ENCODE results near the gene NRCAM.

Gene NRCAM

GRCh38 chr7:108210796-108211195 is 245.4 kb downstream of the NRCAM start:
- H3K36me3 ChIP-seq, result peaks cover 39% of the 10 kb centered on the region
- no peak overlapping the region for H3K4me3 ChIP-seq (ENCODE audit: low read depth, low read length)
- no peak for TF ChIP-seq CTCF (IDR thresholded peaks at IDR 0.05; ENCODE audit: low read depth, low read length)
- H3K27me3 ChIP-seq, result no peaks in the 10 kb centered on the region
- peaks cover 12% of the 10 kb centered on the region for H3K4me1 ChIP-seq
- no peak for DNase-seq
- H3K9me3 ChIP-seq, result no peaks in the 10 kb centered on the region

- H3K4me3 ChIP-seq (ENCODE audit: low read depth, low read length), result no peak overlapping the region
- H3K9me3 ChIP-seq, result no peaks in the 10 kb centered on the region
- TF ChIP-seq CTCF (IDR thresholded peaks at IDR 0.05; ENCODE audit: low read depth, low read length), result no peak
- H3K4me1 ChIP-seq, result peaks cover 16% of the 10 kb centered on the region
- no peak for DNase-seq
- H3K36me3 ChIP-seq, result peaks cover 52% of the 10 kb centered on the region
- H3K27me3 ChIP-seq, result no peaks in the 10 kb centered on the region
Observed at GRCh38 chr7:108205311-108205710, 250.9 kb downstream of the NRCAM start.

- peak; percentile 28 for DNase-seq
- no peaks in the 10 kb centered on the region for H3K27me3 ChIP-seq
- no peak overlapping the region for H3K4me3 ChIP-seq (ENCODE audit: low read depth, low read length)
- 0 out of 2 replicates have a peak, but pooled peaks have one; percentile 23 for TF ChIP-seq CTCF (IDR thresholded peaks at IDR 0.05; ENCODE audit: low read depth, low read length)
- peaks cover 16% of the 10 kb centered on the region for H3K4me1 ChIP-seq
- peaks cover 56% of the 10 kb centered on the region for H3K36me3 ChIP-seq
- H3K9me3 ChIP-seq, result no peaks in the 10 kb centered on the region
Observed at GRCh38 chr7:108204281-108204796, 251.9 kb downstream of the NRCAM start.

- TF ChIP-seq CTCF (IDR thresholded peaks at IDR 0.05; ENCODE audit: low read depth, low read length), result no peak
- no peaks in the 10 kb centered on the region for H3K27me3 ChIP-seq
- no peak overlapping the region for H3K4me3 ChIP-seq (ENCODE audit: low read depth, low read length)
- peaks cover 59% of the 10 kb centered on the region for H3K36me3 ChIP-seq
- H3K9me3 ChIP-seq, result no peaks in the 10 kb centered on the region
- H3K4me1 ChIP-seq, result peaks cover 16% of the 10 kb centered on the region
- peak; percentile 33 for DNase-seq
Observed at GRCh38 chr7:108203537-108203936, 252.7 kb downstream of the NRCAM start.

- no peaks in the 10 kb centered on the region for H3K9me3 ChIP-seq
- DNase-seq, result no peak
- no peak for TF ChIP-seq CTCF (IDR thresholded peaks at IDR 0.05; ENCODE audit: low read depth, low read length)
- no peak overlapping the region for H3K4me3 ChIP-seq (ENCODE audit: low read depth, low read length)
- peaks cover 62% of the 10 kb centered on the region for H3K36me3 ChIP-seq
- H3K4me1 ChIP-seq, result peaks cover 16% of the 10 kb centered on the region
- no peaks in the 10 kb centered on the region for H3K27me3 ChIP-seq
Observed at GRCh38 chr7:108202743-108203142, 253.5 kb downstream of the NRCAM start.

- Histone ChIP-seq H3K36me3 (peaks cover 61% of the 10 kb centered on the region), H3K9me3 (no peaks in the 10 kb centered on the region), H3K4me1 (peaks cover 16% of the 10 kb centered on the region), H3K27me3 (no peaks in the 10 kb centered on the region), H3K4me3 (ENCODE audit: low read depth, low read length) (no peak overlapping the region)
- TF ChIP-seq CTCF (IDR thresholded peaks at IDR 0.05; ENCODE audit: low read depth, low read length), result no peak
- no peak for DNase-seq
Observed at GRCh38 chr7:108201766-108202165, 254.5 kb downstream of the NRCAM start.

Data from BE2C (cell line).